ENCODE data around the gene CACNG7. TPM values are rescaled to one million over a fixed set of nuclear protein-coding genes. Genes with fewer than 3 reads are reported as not detected.

Gene CACNG7
- total and polyA plus RNA-seq, 4 donors, result not detected

DNA sequence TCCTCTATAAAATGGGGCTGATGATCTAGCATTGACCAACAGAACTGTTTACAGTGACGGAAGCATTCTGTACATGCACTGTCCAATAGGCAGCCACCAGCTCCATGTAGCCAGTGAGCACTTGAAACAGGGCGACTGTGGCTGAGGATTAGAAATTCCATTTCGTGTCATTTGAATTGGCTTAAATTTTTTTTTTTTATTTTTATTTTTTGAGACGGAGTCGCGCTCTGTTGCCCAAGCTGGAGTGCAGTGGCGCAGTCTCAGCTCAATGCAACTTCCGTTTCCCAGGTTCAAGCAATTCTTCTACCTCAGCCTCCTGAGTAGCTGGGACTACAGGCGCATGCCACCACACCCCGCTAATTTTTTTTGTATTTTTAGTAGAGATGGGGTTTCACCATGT, 24.0 kb upstream of the CACNG7 start:
- no peak for DNase-seq (ENCODE audit: low spot score)
- no peak overlapping the region for H3K4me3 ChIP-seq (ENCODE audit: low read depth in 1 of 3, low read length in 3 of 3)
- H3K4me1 ChIP-seq (ENCODE audit: control insufficient read depth in 4 of 4, insufficient read depth in 4 of 4, low read length in 3 of 4), result peaks cover 0 to 10% (median 1%) of the 10 kb centered on the region in 4 donors
- H3K9me3 ChIP-seq (ENCODE audit: control insufficient read depth in 4 of 4, low read length in 3 of 4), result peaks cover 0 to 1% (median 0%) of the 10 kb centered on the region in 4 donors
- H3K36me3 ChIP-seq (ENCODE audit: control insufficient read depth in 4 of 4, insufficient read depth in 3 of 4, low read depth in 1 of 4, low read length in 3 of 4), result no peaks in the 10 kb centered on the region
- H3K27me3 ChIP-seq (ENCODE audit: control insufficient read depth in 4 of 4, insufficient read depth in 4 of 4, low read length in 3 of 4), result peaks cover 2 to 13% (median 8%) of the 10 kb centered on the region in 4 donors
- 88% methylated on average over 10 of the region's 10 CpGs for WGBS
- no peak overlapping the region for H3K27ac ChIP-seq (ENCODE audit: low read depth in 1 of 2, low read length in 2 of 2)
- no peak overlapping the region for H3K9ac ChIP-seq (ENCODE audit: low read depth in 1 of 2, low read length in 2 of 2)
- no peak for TF ChIP-seq TAF1 (conservative IDR thresholded peaks at IDR 0.05)
- no peak for TF ChIP-seq SP1 (IDR thresholded peaks at IDR 0.05)
- no peak for TF ChIP-seq RXRA (IDR thresholded peaks at IDR 0.05)

DNA sequence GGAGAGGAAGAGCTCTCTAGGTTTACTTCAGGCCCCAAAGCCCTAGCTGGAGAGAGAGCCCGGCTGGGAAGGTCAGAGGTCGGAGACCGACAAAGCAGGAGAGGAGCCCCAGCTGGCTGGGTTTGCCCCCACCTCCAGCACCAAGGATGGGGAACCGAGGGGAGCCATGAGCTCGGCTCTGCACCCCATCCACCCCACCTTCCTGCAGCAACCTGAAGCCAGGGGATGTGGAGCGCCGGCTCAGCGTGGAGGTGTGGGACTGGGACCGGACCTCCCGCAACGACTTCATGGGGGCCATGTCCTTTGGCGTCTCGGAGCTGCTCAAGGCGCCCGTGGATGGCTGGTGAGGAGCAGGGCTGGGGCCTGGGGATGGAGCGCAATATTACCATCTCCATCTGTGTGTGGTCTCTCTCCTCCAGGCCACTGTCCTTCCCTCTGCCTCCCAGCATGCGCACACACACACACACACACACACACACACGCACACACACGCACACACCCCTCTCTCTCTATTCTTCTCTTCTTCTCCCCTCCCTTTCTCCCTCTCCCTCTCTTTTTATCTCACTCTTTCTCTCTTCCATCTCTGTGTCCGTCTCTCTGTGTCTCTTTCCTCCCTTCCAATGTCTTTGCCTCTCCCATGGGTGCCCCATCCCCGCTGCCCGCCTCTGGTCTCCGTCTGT, 16.6 kb upstream of the CACNG7 start:
- no peak for DNase-seq (ENCODE audit: low spot score)
- H3K4me3 ChIP-seq (ENCODE audit: low read depth in 1 of 3, low read length in 3 of 3), result no peak overlapping the region
- H3K36me3 ChIP-seq (ENCODE audit: control insufficient read depth in 4 of 4, insufficient read depth in 3 of 4, low read depth in 1 of 4, low read length in 3 of 4), result no peaks in the 10 kb centered on the region
- no peaks in the 10 kb centered on the region for H3K4me1 ChIP-seq (ENCODE audit: control insufficient read depth in 4 of 4, insufficient read depth in 4 of 4, low read length in 3 of 4)
- H3K27ac ChIP-seq (ENCODE audit: low read depth in 1 of 2, low read length in 2 of 2), result no peak overlapping the region
- WGBS, result 73% methylated on average over 23 of the region's 23 CpGs
- TF ChIP-seq NR2F2 (IDR thresholded peaks at IDR 0.05) (no peak), SP1 (IDR thresholded peaks at IDR 0.05) (no peak), TAF1 (conservative IDR thresholded peaks at IDR 0.05) (no peak), YY1 (IDR thresholded peaks at IDR 0.05) (no peak), MAX (IDR thresholded peaks at IDR 0.05) (no peak), RAD21 (IDR thresholded peaks at IDR 0.05) (no peak), FOXA2 (IDR thresholded peaks at IDR 0.05) (no peak), HNF4G (IDR thresholded peaks at IDR 0.05) (no peak), RXRA (IDR thresholded peaks at IDR 0.05) (no peak), JUND (IDR thresholded peaks at IDR 0.05) (no peak), FOXA1 (IDR thresholded peaks at IDR 0.05) (no peak), GABPA (IDR thresholded peaks at IDR 0.05 in 1 of 2, conservative IDR thresholded peaks at IDR 0.05 in 1 of 2) (no peak), EGR1 (IDR thresholded peaks at IDR 0.05; ENCODE audit: low read depth in 2 of 2) (no peak), HNF4A (conservative IDR thresholded peaks at IDR 0.05) (no peak)
- TF ChIP-seq, protein P1, sequence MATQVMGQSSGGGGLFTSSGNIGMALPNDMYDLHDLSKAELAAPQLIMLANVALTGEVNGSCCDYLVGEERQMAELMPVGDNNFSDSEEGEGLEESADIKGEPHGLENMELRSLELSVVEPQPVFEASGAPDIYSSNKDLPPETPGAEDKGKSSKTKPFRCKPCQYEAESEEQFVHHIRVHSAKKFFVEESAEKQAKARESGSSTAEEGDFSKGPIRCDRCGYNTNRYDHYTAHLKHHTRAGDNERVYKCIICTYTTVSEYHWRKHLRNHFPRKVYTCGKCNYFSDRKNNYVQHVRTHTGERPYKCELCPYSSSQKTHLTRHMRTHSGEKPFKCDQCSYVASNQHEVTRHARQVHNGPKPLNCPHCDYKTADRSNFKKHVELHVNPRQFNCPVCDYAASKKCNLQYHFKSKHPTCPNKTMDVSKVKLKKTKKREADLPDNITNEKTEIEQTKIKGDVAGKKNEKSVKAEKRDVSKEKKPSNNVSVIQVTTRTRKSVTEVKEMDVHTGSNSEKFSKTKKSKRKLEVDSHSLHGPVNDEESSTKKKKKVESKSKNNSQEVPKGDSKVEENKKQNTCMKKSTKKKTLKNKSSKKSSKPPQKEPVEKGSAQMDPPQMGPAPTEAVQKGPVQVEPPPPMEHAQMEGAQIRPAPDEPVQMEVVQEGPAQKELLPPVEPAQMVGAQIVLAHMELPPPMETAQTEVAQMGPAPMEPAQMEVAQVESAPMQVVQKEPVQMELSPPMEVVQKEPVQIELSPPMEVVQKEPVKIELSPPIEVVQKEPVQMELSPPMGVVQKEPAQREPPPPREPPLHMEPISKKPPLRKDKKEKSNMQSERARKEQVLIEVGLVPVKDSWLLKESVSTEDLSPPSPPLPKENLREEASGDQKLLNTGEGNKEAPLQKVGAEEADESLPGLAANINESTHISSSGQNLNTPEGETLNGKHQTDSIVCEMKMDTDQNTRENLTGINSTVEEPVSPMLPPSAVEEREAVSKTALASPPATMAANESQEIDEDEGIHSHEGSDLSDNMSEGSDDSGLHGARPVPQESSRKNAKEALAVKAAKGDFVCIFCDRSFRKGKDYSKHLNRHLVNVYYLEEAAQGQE (IDR thresholded peaks at IDR 0.05), result no peak
- TF ChIP-seq, protein P2, sequence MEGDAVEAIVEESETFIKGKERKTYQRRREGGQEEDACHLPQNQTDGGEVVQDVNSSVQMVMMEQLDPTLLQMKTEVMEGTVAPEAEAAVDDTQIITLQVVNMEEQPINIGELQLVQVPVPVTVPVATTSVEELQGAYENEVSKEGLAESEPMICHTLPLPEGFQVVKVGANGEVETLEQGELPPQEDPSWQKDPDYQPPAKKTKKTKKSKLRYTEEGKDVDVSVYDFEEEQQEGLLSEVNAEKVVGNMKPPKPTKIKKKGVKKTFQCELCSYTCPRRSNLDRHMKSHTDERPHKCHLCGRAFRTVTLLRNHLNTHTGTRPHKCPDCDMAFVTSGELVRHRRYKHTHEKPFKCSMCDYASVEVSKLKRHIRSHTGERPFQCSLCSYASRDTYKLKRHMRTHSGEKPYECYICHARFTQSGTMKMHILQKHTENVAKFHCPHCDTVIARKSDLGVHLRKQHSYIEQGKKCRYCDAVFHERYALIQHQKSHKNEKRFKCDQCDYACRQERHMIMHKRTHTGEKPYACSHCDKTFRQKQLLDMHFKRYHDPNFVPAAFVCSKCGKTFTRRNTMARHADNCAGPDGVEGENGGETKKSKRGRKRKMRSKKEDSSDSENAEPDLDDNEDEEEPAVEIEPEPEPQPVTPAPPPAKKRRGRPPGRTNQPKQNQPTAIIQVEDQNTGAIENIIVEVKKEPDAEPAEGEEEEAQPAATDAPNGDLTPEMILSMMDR (IDR thresholded peaks at IDR 0.05; ENCODE audit: low read depth, low read length, missing input control), result no peak
- TF ChIP-seq, protein P3, sequence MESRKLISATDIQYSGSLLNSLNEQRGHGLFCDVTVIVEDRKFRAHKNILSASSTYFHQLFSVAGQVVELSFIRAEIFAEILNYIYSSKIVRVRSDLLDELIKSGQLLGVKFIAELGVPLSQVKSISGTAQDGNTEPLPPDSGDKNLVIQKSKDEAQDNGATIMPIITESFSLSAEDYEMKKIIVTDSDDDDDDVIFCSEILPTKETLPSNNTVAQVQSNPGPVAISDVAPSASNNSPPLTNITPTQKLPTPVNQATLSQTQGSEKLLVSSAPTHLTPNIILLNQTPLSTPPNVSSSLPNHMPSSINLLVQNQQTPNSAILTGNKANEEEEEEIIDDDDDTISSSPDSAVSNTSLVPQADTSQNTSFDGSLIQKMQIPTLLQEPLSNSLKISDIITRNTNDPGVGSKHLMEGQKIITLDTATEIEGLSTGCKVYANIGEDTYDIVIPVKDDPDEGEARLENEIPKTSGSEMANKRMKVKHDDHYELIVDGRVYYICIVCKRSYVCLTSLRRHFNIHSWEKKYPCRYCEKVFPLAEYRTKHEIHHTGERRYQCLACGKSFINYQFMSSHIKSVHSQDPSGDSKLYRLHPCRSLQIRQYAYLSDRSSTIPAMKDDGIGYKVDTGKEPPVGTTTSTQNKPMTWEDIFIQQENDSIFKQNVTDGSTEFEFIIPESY (IDR thresholded peaks at IDR 0.05), result no peak
- TF ChIP-seq, protein P4, sequence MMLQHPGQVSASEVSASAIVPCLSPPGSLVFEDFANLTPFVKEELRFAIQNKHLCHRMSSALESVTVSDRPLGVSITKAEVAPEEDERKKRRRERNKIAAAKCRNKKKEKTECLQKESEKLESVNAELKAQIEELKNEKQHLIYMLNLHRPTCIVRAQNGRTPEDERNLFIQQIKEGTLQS (IDR thresholded peaks at IDR 0.05), result no peak
- no peak overlapping the region for H3K9ac ChIP-seq (ENCODE audit: low read depth in 1 of 2, low read length in 2 of 2)
- H3K27me3 ChIP-seq (ENCODE audit: control insufficient read depth in 4 of 4, insufficient read depth in 4 of 4, low read length in 3 of 4), result peaks cover 0 to 3% (median 1%) of the 10 kb centered on the region in 4 donors
- peaks cover 0 to 1% (median 0%) of the 10 kb centered on the region in 4 donors for H3K9me3 ChIP-seq (ENCODE audit: control insufficient read depth in 4 of 4, low read length in 3 of 4)
